OCI-LY3 (cell line): ENCODE results near the gene PIBF1.

ENCODE experiments used
- EZH2phosphoT487 ChIP-seq: fragments of 200-600 bp; shearing (Covaris generic); IDR thresholded peaks from 2 replicates; pipeline ENCODE4 v1.6.1; 2018; ENCODE audit warnings: antibody characterized with exemption, mixed run types, low read depth
- TF ChIP-seq, protein P1 (sequence below): fragments of 200-600, 300-600 bp; sonication (generic); IDR thresholded peaks from 2 replicates; pipeline ENCODE4 v1.5.1; 2014; ENCODE audit warnings: antibody characterized with exemption, low read length, low read depth

DNA sequence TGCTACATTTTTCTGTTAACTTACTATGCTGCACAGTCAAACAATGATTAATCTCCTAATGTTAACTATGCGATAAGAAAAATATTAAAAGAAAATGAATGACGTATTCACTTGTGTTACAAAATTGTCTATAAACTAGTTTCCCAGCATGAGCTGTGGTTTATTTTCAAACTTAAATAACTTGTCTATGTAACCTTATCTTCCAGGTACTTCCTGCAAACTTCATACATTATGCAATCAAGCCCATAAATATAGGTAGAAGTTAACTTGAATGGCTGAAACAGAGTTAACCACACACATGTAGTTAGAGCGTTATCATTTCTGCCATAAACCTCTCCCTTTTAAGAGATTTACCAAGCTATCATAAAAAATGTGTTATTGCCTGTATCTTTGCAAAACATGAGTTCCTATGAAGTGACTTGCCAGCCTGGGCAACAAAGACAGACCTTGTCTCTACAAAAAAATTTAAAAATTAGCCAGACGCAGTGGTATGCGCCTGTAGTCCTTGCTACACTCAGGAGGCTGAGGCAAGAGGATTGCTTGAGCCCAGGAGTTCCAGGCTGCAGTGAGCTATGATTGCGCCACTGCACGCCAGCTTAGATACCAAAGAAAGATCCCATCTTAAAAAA lies 259.1 kb downstream of the PIBF1 start:
- TF ChIP-seq, protein P1, sequence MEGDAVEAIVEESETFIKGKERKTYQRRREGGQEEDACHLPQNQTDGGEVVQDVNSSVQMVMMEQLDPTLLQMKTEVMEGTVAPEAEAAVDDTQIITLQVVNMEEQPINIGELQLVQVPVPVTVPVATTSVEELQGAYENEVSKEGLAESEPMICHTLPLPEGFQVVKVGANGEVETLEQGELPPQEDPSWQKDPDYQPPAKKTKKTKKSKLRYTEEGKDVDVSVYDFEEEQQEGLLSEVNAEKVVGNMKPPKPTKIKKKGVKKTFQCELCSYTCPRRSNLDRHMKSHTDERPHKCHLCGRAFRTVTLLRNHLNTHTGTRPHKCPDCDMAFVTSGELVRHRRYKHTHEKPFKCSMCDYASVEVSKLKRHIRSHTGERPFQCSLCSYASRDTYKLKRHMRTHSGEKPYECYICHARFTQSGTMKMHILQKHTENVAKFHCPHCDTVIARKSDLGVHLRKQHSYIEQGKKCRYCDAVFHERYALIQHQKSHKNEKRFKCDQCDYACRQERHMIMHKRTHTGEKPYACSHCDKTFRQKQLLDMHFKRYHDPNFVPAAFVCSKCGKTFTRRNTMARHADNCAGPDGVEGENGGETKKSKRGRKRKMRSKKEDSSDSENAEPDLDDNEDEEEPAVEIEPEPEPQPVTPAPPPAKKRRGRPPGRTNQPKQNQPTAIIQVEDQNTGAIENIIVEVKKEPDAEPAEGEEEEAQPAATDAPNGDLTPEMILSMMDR = no peak
- no peak for TF ChIP-seq EZH2phosphoT487
